HG02981 (cell line): ENCODE data around the gene KCNK10.

Experiments
- ATAC-seq: cut with Tn5 transposase; IDR thresholded peaks from one replicate; pipeline ENCODE4 v1.9.1; 2021; ENCODE audit warnings: mild to moderate bottlenecking, moderate library complexity; ENCODE audit not compliant: unreplicated experiment

KCNK10 gene

DNA sequence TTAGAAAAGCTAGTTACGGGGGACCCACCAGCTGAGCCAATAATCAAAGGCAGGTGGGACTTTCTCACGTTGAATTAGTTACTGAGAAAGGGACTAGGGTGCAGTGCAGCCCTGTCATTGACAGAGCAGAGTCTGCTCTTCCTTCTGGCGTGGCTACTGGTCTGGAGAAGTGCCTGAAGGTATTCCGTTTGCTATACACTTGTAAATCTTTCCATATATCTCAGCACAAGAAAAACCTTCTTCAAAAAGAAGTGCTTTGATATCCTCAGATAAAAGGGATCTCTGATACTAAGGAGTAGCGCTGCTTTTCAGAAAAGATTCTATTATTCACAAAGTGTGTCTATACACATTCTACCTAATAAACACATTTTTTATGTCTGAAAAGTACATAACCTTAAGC, 91.5 kb downstream of the KCNK10 start:
- ATAC-seq = no peak

DNA sequence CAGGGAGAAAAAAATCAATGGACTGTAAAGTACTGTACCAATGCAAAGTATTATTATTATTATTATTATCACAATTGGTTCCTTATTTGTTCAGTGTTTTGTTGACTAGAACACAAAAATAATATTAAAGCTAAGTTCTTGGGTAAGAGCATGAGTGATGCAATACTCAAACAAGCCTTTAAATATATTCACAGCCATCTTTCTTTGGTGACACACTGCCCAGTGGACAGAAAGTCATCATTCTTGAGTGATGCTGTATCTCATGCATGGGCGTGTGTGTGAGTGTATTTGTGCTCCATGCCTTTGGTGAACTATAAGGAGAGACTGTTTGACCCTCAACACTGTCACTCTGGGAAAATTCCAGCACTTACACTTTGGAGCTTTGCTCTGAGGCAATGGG, 93.6 kb downstream of the KCNK10 start:
- no peak for ATAC-seq

DNA sequence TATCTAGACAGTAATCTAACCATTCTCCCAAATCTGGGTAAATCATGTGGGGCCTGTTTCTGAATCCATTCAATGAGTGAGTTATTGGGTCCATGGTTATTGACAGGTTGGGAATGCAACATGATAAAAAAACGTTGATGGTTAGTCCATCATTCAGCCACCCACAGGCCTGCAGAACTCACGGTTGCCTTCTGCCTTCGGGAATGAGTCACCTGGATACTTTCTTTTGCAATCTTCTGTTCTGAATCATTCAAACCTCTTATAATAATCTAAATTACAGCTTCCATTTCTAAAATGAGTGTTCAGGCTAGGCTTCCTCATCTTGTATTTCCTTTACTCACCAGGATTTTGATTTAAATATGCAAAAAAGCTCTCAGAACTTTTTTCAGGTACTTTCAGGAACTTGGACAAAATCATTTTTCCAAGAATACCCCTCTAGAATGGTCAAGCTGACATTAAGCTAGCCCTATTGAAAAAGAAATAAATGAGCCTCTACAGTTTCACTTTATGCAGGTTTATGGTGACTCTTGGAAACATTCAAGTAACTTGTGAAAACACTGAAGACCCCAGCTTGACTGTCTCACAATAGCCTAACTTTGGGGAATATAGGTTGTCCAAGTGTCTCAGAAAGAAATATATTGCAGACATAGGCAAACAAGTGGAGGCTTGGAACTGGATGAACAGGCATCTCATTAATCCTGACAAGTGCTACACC, 94.4 kb downstream of the KCNK10 start:
- ATAC-seq = no peak

DNA sequence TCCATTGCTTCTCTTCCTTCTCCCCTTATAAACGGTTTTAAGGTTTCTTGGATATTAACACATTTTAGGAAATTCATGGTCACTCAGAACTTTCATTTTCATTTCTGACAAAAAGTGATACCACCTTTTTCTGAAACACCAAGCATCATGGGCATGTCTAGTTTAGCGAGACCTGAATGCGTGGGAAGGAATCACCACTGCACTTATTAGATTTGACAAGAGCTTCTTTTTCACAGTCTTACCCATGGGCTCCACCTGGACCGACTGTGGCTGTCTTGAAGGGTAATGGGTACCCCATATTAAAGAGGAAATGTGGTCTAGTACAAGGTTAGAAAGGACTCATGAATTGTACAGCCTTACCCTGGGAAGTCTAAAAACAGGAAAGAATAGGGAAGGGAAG, 95.4 kb downstream of the KCNK10 start:
- ATAC-seq = no peak

DNA sequence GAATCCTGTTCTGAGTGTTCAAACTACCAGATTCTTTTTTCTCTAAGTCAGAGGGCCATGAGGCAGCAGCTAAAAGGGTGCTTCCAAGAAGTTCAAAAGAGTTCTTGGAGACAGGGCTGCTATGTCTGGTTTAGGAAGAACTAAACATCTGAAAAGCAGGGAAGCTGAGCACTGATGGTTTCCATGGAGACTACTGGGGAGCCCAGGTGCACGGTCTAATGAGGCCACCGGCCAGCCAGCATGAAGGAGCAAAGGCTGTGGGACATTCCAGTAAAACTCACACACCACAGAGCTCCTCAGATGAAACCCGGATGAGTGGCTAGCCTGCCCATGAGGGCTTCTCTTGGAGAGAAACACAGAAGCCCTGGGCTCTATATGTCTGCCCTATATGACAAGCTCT, 97.3 kb downstream of the KCNK10 start:
- no peak for ATAC-seq

DNA sequence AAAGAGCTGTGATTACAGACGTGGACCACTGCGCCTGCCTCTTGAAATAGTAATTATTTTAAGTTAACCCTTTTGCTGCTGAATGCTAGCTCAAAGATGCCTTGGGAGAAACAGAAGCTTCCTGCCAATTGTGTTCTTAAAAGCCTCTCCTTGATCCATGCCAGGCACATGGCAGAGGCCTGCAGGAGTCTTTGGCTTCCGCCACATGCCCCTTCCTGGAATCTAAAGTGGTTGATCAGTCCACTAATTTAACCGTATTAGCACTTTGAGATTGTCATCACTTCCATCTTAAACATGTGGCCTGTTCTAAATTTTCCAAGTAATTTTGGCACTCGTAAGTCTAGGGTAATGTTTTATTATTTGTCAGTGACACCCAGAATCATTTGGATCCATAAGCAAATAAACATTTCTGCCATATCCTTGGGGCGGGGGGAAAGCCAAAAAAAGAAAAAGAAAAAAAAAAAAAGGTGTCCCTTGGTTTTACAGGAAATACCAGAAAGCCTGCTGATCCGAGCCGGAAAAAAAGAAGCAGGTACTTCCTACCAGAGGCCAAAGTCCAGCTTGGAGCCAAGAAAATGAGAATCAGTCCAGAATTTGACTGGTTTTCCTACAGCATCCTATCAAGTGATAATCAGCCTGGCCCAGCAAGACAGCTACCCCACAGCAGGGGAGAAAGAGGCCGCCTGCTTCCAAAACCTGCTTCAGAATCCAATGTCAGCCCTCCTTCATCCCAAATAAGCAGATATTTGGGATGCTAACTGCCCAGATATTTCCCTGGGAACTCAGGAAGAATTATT, 104.8 kb downstream of the KCNK10 start:
- no peak for ATAC-seq

DNA sequence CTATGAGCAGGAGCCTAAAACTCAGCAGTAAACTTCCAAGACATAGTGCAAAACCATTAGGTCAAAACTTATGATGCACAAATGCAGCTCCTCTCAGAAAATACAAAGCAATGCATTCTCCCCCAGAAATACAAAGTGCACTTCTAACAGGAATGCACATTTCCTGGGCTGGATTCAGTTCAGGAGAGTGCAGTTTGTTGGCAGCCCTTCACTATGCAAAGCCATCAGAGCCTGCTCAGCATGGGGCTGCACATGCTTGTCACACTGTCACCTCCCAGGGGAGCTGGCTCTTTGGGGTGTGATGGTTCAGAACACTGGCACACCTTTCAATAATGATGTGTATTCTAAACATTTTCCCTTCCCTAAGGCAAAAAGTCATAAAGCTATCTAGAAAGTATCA, 110.4 kb downstream of the KCNK10 start:
- no peak for ATAC-seq

DNA sequence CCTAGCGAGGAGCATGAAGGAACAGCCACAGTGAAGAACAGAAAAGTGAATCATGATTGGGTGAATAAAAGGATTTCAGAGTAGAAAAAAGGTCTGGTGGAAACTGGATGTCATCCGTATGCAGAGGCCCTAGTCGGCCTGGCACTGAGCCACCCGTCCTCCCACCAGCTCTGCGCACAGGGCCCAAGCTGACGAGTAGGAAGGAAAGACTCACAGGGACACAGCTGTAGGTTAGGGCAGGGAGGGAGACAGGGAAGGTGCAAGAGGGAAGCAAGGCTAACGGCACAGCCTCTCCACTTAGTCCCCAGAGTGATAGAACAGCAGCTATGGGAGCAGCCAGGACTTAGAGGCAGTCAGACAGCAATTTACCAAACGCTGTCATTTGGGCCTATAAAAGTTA, 112.6 kb downstream of the KCNK10 start:
- no peak for ATAC-seq

DNA sequence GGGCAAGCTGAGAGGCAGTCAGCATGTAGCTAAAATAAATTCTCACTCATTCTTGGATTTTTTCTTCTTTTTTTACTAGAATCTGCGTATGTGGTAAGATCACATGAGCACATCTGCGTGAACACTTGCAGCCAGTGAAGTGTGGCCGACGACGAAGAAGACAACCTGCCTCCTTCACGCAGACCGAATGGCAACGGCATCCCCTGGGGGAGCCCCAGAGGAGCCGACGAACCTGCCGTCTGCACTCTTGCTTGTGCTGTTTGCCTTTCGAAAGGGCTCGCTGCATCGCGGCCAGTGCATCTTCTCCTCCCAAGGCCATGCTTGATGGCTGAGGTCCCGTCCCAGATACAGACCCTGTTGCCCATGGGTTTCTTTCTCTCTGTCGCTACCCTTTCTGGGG, 113.8 kb downstream of the KCNK10 start:
- no peak for ATAC-seq

DNA sequence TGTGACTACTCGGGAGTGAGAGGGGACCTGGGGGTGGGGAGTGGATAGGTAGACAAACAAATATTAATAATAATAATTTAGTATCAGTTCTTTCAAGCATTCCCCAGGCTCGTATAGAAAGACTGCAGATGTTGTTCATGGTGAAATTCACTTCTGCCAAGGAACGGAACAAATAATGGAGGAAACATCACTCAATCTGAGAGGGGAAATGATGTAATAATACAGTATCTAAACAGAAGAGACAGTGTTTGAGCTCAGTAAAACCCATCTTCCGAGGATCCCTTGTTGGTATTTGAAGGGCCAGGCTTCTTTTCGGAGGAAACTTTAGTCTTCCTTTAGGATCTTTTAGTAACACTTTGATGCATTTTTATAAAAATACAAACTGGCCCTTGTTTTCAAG, 114.2 kb downstream of the KCNK10 start:
- ATAC-seq = no peak

DNA sequence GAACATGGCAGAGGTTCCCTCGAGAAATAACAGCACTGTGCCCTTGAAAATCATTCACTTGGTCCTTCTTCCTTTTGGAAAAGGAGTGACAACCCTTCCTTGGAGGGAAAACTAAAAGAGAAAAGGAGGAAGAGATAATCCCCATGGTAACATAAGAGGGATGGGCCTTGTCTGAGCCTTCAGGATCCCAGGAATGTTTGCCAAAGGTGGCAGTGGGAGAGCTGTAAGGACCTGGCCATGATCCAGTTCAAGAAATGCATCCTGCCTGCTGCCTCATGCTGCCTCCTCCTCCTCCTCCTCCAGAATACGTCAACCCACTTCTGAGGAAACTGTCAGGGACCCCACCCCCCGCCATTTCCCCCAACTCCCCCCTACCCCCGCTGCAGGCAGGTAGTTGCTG, 118.8 kb downstream of the KCNK10 start:
- no peak for ATAC-seq

DNA sequence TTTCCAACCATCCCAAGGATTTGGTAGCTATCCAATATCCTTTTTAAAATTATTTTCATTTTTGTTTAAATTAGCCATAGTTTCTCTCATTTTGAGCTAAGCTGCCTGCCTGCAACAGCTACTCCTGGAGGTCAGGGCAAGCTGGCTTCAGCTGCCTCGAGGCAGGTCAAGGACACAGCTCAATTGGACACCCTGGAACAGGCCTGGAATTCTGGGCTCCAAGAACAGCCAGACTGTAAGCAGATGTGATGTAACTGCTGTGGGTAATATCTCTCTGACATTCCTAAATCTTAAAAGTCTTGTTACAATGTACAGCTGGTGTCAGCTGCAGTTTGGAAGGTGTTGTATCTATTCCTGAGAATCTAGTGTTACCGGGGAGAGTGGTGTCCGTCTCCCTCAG, 119.8 kb downstream of the KCNK10 start:
- no peak for ATAC-seq

DNA sequence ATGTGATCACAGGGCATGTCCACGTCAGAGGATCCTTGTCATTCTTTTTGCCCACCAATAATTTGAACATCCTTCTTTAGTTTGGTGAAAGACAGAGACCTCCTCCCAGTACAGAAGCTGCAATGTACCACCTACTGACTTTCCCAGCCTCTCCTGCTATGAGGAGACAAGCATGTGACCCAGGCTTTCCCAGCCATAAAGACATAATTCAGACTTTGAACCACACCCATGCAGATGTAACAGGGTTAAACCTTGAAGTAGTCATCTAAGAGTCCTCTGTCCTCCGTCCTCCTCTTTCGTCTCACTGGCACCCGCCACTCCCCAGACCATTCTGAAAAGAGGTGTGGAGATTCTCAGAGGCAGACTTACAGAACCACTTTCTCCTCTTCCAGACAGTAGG, 120.8 kb downstream of the KCNK10 start:
- ATAC-seq = no peak

DNA sequence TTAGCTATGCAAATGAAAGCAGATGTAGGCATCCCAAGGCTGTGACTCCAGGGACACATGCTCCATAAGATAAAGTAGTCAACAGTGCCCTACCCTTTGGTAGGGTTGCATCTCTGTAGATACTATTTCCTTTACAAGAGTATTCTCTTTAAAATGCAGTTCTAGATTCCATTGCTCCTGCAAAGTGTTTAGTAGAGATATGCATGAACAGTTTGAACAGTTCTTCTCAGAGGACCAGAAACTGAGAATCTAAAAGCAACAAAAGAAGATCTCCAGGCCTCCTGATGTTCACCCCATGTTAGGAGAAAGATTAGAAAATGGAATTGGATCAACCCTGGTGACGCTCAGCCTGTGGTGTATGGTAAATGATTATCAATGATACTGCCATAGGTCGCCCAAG, 121.2 kb downstream of the KCNK10 start:
- no peak for ATAC-seq

DNA sequence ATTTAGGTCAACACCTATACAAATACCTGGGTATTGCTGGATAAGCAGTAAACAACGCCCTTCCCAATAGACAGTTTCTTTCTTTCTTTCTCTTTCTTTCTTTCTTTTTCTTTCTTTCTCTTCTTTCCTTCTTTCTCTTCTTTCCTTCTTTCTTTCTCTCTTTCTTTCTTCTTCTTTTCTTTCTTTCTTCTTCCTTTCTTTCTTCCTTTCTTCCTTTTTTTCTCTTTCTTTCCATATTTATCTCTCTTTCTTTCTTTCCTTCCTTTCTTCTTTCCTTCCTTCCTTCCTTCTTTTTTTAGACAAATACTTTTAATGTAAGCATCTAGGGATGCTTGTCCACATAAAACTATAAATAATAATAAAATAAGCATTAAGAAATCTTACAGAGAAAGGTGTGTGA, 123.2 kb downstream of the KCNK10 start:
- no peak for ATAC-seq

DNA sequence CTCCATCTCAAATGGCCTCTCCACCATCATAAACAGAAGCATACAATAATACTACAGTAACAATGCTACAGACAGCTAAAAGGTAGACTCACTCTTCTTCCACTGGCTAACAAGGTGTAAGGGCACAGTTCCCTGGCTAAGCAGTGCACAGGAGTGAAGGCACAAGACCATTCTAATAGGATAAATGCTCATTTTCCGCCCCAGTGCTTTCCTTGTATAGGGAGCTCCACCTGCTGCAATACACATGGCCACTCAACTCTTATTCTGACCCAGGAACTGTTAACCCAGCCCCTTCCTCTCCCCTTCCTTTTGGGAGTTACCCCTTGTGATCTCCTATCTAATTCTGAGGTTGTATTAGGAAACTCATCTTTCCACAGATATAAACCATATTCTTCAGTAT, 124.6 kb downstream of the KCNK10 start:
- no peak for ATAC-seq

DNA sequence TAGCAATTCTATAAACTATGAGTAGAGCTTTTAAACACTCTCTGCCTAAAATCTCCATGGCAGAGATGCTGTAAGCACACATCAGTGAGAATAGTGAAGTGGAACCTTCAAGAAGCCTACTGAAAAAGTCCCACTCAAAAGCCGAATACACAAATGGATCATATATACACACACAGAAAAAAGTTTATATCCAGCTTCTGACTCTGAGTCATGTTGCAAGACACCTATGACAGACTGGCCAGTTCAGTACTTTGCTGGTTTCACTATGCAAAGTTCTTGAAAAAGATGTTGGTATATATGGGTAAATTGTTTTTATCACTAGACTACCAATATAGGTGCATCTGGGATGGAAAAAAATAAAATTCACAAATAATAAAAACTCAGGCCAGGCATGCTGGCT, 126.1 kb downstream of the KCNK10 start:
- no peak for ATAC-seq

DNA sequence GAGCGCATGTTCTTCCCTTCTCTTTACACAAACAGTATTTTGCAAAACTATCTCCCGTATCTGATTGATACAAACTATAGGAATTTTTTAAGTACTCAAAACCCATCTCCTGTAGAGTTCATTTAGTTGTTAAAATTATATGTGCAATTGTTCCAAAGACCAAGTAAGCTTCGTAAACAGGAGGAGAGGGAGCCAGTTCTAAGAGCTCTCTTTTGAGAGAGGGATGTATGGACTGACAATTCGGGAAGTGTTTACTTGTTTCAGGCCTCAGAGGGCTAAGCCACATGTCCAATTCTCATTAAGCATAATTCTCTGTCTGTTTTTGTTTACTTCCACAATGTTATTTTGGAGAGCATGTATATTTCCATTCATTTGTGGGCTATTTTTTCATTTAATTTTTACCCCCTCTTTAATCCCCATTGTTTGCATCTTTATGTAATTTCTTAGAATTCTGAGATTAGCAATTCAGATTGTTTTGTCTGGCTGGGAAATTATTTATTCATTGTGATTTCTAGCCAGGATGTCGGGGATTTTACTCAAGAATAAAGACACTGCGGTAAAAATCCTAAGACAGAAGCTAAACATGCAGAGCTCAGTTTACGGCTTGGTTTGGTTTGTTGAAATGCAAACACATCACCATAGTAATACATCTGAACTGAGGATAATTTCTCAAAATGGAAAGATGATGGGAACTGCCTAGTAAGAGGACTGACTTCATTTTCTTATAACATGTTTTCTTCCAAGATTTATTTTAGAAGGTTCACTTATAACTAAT, 126.8 kb downstream of the KCNK10 start:
- no peak for ATAC-seq

DNA sequence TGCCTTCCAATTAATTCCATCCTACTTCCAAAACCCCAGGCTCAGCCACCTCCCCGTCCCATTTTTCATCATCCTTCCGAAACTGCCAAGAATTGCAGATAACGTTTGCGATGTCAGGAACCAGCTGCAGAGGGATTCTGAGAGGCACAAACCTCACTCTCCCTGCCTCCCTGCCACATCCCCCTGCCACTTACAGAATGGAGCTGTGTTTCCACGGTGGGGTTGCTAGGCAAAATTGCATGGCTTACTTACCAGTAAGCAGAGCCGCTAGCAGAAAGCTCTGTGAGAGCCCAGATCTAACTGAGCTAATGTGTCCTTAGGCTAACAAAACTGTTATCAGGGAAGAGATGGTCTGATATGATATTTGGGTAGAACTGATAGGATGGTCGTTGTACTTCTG, 127.4 kb downstream of the KCNK10 start:
- ATAC-seq = no peak

DNA sequence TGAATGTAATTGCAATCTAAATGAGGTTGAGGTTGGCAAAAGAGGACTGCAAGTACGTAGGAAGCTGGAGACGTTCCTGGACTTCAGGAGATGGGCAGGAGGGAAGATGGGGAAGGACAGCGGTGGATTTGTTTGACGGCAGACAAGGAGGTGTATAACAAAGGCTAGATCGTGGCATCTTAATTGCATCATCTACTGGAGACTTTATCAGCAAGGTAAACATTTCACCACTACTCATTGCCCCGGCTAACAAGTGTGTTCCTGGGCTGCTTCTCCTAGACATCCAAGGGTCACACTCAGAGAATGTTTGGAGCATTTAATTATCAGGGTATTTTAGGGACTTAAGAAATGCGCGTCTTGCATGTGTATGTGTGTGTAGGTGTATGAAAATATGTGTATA, 128.5 kb downstream of the KCNK10 start:
- ATAC-seq = no peak

DNA sequence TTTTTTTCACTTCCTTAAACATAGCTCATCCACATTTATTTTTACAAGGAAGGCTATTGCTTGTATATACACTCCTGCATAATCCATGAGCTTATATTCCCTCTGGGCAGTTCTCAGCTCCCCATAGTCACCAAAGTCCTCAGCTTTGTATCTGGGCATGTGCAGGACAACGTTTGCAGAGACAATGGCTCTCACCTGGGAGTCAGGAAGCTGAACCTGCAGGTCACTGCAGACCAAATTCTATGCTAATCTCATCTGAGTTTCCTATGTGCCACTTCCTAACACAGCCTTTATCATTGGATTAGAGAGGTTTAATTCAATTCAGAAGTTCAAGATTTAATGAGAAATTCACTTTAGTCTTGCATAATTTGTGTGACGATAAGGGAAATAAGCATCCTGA, 131.5 kb downstream of the KCNK10 start:
- ATAC-seq = no peak
